ENCODE measurements around the gene MFSD12. TPM values are rescaled to one million over a fixed set of nuclear protein-coding genes. Genes with fewer than 3 reads are reported as not detected.

MFSD12 gene
- total RNA-seq, 1 experiment from 2014 or later = 132 TPM

DNA sequence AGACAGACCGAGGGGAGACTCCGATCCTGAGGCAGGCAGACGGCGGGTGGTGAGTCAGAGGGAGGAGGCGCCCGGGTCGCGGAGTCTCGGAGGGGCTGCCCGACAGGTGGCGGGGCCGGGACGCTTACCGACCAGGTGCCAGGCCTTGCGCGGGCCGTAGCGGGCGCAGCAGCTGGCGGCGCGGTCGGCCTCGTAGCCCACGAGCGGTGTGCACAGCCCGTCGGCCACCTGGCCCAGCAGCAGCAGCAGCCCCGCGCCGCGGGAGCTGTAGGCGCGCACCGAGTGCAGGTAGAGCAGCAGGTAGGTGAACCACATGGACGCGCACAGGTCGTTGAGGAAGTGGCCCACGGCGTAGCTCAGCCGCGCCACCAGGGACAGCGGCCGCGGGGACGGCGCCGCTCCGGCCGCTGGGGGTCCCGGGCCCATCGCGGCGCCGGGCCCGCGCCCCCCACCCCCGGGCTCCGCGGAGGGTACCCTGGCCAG, 367 bp downstream of the MFSD12 start:
- Histone ChIP-seq H3K4me3 (peak overlapping the region; percentile 98), H3K27me3 (replicated peaks) (no peaks in the 10 kb centered on the region), H3K4me1 (replicated peaks) (peaks cover 52% of the 10 kb centered on the region), H3K36me3 (peaks cover 37% of the 10 kb centered on the region), H3K27ac (peak overlapping the region; percentile 13; the same call in 1 of the 2 replicates), H3K9me3 (replicated peaks) (peaks cover 4% of the 10 kb centered on the region)
- DNase-seq (ENCODE audit: low read depth in 1 of 2, low spot score in 2 of 2) = peak; percentile 45 to 65

DNA sequence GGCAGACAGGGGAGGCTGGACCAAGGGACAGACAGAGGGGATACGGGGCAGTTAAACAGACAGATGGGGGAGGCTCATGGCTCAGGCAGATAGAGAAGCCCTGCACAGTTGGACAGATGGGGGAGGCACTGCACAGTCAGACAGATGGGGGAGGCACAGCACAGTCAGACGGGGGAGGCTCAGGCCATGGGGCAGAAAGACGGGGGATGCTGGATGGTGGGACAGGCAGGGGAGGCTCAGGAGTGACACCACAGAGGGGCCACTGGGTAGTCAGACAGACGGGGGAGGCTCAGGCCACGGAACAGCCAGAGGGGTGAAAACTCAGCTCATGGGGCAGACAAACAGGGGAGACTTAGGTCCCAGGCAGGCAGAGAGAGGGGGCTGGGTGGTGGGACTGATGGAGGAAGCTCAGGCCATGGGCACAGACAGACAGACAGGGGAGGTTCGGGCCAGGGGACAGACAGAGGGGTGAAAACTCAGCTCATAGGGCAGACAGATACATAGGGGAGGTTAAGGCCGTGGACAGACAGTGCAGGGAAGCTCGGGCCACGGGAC, 886 bp downstream of the MFSD12 start:
- H3K9me3 ChIP-seq (replicated peaks) = peaks cover 4% of the 10 kb centered on the region
- peaks cover 40% of the 10 kb centered on the region for H3K36me3 ChIP-seq
- peaks cover 47% of the 10 kb centered on the region for H3K4me1 ChIP-seq (replicated peaks)
- peak overlapping the region; percentile 13; the same call in 1 of the 2 replicates for H3K27ac ChIP-seq
- peak in 1 of 2 experiments; percentile 43 for DNase-seq (ENCODE audit: low read depth in 1 of 2, low spot score in 2 of 2)
- H3K4me3 ChIP-seq = peak overlapping the region; percentile 98
- no peaks in the 10 kb centered on the region for H3K27me3 ChIP-seq (replicated peaks)

DNA sequence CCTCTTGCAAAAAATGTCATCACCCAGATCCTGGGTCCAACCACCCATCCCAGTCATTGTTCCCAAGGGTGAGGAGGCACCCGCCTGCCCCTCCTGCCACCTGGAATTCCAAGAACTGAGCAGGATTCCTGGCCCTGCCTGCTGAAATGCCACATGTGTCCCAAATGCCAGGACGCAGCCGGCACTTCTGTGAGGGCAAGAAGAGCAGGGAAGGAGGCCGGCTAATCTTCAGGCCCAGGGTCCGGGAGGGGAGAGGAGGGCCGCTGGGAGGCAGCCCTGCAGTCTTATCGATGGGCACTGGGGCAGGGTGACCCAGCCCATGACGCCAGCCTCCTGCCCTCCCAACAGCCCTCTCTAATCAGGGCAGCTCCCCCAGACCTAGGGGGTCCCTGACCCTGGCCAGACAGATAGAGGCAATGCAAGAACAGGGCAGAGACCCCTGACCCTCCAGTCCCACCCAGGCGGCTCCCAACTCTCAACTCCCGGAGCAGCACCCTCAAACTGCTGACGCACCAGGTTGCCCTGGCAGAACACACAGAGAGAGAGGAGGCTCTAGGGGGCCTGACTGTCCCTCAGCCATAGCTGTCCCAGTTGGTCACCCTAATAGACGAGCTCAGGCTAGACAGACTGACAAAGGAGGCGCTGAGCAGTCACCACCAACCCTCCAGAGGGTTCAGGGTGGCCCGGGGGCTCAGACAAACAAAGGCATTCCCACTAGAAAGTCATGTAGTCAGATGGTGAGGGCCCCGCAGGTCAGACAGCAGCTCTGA, 1.5 kb downstream of the MFSD12 start:
- Histone ChIP-seq H3K9me3 (replicated peaks) (peaks cover 4% of the 10 kb centered on the region), H3K4me3 (peak overlapping the region; percentile 98), H3K36me3 (peaks cover 46% of the 10 kb centered on the region), H3K4me1 (replicated peaks) (peaks cover 47% of the 10 kb centered on the region), H3K27ac (no peak overlapping the region), H3K27me3 (replicated peaks) (no peaks in the 10 kb centered on the region)
- peak in 1 of 2 experiments; percentile 45 for DNase-seq (ENCODE audit: low read depth in 1 of 2, low spot score in 2 of 2)

DNA sequence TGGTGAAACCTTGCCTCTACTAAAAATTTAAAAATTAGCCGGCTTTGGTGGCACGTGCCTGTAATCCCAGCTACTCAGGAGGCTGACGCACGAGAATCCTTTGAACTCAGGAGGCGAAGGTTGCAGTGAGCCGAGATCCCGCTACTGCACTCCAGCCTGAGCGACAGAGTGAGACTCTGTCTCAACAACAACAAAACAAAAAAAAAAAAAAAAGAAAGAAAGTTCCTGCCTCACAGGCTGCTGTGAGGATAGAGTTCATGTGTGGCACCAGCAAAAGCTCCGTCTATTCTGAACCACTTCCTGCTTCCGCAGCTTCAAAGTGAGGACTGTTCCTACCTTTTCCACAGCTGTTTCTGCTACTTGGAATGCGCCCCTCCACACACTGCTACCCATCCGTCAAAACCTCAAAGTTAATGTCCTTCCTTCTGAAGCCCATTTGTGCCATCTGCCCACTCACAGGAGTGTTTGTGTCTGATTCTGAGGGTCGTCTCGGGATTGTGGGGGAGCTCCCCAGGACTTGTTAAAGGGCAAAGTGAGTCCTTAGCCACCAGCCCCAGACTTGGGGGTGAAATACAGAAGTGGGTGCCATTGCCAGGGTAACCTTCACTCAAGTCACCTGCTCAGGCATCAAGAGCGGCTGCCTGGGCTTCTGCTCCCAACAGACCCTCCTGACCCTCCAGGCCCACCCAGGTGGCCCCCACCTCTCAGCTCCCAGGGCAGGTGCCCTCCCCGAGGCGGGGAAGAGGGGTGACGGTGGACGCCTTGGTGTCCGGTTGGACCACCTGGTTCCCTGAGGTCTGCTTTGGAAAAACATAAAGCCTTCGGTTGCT, 2.9 kb downstream of the MFSD12 start:
- DNase-seq (ENCODE audit: low read depth in 1 of 2, low spot score in 2 of 2) = no peak
- H3K9me3 ChIP-seq (replicated peaks) = peaks cover 4% of the 10 kb centered on the region
- peaks cover 57% of the 10 kb centered on the region for H3K36me3 ChIP-seq
- no peak overlapping the region for H3K4me3 ChIP-seq
- no peaks in the 10 kb centered on the region for H3K27me3 ChIP-seq (replicated peaks)
- H3K4me1 ChIP-seq (replicated peaks) = peaks cover 47% of the 10 kb centered on the region
- no peak overlapping the region for H3K27ac ChIP-seq

DNA sequence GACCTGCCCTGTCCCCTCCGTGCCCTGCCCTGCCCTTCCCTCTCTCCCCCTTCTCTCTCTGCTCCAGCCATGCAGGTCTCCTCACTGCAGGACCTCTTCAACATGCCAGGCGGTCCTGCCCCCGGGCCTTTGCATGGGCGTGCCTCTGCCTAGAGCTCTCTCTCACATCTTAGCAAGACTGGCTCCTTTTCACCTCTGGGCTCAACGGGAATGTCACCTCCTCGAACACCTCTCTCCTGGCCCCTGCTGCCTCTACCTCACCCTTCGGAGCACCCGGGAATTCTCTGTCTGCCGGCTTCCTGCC, 5.6 kb downstream of the MFSD12 start:
- Histone ChIP-seq H3K4me3 (no peak overlapping the region), H3K36me3 (peaks cover 76% of the 10 kb centered on the region), H3K9me3 (replicated peaks) (no peaks in the 10 kb centered on the region), H3K4me1 (replicated peaks) (peaks cover 35% of the 10 kb centered on the region), H3K27me3 (replicated peaks) (no peaks in the 10 kb centered on the region), H3K27ac (no peak overlapping the region)
- DNase-seq (ENCODE audit: low read depth in 1 of 2, low spot score in 2 of 2) = no peak

DNA sequence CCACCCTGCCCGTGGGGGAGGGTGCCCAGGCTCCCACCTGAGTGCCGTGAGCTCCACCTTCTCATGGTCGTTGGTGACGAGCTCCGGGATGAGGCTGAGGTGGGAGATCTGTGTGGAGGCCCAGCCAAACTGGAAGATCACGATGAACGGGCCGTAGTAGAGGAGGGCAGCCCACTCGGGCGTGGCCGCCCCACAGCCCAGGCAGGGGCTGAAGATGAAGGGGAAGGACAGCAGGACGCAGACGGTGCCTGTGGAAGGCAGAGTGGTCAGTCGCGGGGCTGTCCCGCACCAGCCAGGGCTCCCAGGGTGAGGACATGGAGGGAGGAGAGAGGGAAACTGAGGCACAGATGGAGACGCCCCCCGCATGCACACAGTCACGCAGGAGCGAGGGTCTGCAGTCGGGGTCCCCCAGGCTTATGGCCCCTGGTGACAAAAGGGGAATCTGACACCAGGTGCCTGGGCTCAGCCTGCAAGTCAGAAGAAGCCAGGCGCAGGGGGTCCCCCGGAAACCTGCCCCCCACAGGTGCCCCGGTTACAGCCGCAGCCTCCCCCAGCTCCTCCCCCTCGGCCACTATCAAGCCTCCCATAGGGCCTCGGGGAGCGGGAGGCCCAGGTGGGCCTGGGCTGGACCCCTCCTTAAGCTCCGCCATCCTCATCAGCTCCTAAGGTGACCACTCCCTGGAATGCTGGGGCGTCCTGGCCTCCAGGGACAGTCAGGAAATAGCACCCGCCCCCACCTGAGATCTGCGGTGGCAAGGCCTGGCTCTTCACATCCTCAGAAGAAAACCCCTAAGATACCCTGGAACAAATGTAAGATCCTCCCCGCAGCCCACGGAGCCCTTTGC, 6.2 kb downstream of the MFSD12 start:
- Histone ChIP-seq H3K36me3 (peaks cover 76% of the 10 kb centered on the region), H3K9me3 (replicated peaks) (no peaks in the 10 kb centered on the region), H3K27ac (no peak overlapping the region), H3K4me1 (replicated peaks) (peaks cover 30% of the 10 kb centered on the region), H3K4me3 (no peak overlapping the region), H3K27me3 (replicated peaks) (no peaks in the 10 kb centered on the region)
- DNase-seq (ENCODE audit: low read depth in 1 of 2, low spot score in 2 of 2) = peak in 1 of 2 experiments; percentile 43

DNA sequence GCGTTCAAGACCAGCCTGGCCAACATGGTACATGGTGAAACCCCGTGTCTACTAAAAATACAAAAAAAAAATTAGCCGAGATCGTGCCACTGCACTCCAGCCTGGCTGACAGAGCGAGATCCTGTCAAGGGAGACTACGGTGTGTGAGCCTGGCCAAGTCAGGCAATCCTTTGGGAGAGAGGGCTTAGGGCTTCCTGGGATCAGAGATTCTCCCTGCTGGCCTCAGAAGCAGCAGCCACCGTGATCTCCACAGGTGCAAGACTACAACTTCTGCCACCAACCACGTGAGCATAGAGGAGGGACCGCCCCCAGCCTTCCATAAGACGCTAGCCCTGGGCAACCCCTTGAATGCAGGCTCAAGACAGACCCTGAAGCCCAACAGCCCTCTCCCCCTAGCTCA, 7.6 kb downstream of the MFSD12 start:
- H3K27me3 ChIP-seq (replicated peaks) = no peaks in the 10 kb centered on the region
- H3K27ac ChIP-seq = no peak overlapping the region
- H3K4me1 ChIP-seq (replicated peaks) = peaks cover 16% of the 10 kb centered on the region
- H3K4me3 ChIP-seq = no peak overlapping the region
- DNase-seq (ENCODE audit: low read depth in 1 of 2, low spot score in 2 of 2) = no peak
- H3K36me3 ChIP-seq = peaks cover 80% of the 10 kb centered on the region
- H3K9me3 ChIP-seq (replicated peaks) = no peaks in the 10 kb centered on the region

DNA sequence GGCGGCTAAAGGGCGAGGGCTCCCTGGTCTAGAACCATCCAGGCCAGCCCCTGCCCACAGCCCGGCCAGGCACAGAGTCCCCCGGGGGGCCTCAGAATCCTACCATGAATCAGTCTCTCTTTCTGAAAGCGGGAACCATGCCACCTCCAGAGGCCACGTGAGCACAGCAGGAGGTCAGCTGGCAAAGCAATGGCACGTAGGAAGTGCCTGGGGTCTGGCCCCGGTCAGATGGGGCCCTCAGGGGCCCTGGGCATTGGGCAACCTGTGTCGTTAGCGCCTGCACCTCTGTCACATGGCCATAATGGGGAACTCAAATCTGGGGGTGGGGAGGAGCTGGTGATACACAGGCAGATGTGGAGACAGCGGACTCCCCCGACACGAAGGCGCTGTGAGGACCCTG, 8.8 kb downstream of the MFSD12 start:
- Histone ChIP-seq H3K4me1 (replicated peaks) (peaks cover 12% of the 10 kb centered on the region), H3K27me3 (replicated peaks) (no peaks in the 10 kb centered on the region), H3K4me3 (no peak overlapping the region), H3K36me3 (peaks cover 87% of the 10 kb centered on the region), H3K9me3 (replicated peaks) (no peaks in the 10 kb centered on the region), H3K27ac (no peak overlapping the region)
- DNase-seq (ENCODE audit: low read depth in 1 of 2, low spot score in 2 of 2) = no peak

DNA sequence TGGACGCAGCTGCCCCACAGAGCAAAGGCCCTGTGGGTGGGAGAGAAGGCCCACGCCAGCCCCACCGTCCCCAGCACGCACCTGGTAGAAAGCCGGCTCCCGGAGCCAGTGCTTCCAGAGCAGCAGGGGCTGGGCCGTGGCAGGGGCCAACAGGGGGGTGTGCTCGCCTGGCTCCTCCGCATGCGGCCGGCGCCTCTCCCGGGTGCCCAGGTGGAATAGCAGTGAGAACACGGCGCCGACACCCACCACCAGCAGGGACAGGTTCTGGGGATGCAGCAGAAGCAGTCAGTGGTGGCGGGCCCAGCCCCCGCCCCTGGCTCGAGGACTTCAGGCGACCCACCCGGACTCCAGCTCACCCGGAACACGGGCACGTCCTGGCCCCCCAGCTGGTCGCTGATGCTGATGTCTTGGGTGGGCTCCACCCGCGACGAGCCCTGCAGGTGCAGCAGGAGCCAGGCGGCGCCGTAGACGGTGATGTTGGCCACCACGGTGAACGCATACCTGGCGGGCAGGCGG, 9.6 kb downstream of the MFSD12 start:
- H3K36me3 ChIP-seq = peaks cover 88% of the 10 kb centered on the region

DNA sequence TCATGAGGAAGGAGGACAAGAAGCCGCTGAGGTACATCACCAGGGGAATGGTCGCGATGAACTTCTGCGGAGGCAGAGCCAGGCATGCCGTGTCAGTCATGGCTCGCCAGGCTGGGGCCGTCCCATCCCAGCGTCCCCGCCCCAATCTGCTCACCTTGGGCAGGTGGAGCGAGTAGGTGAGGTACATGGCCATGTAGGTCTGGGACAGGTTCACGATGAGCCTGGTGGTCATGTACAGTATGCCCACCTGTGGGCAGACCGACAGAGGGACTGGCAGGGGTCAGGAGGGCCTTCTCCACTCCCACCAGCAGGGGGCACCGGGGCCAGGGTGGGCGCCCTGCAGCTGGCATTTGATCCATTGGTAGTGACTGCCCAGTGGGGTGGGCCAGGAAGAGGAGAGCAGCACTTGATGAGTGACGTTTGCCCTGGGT, 10.1 kb downstream of the MFSD12 start:
- H3K27ac ChIP-seq = no peak overlapping the region
- H3K4me1 ChIP-seq (replicated peaks) = peaks cover 3% of the 10 kb centered on the region; the same call in 1 of the 2 replicates
- H3K4me3 ChIP-seq = no peak overlapping the region
- no peaks in the 10 kb centered on the region for H3K9me3 ChIP-seq (replicated peaks)
- DNase-seq (ENCODE audit: low read depth in 1 of 2, low spot score in 2 of 2) = no peak
- peaks cover 89% of the 10 kb centered on the region for H3K36me3 ChIP-seq
- no peaks in the 10 kb centered on the region for H3K27me3 ChIP-seq (replicated peaks)

More for the DNA sequence above, 9.6 kb downstream of the MFSD12 start:
- no peaks in the 10 kb centered on the region for H3K27me3 ChIP-seq (replicated peaks)
- no peak for DNase-seq (ENCODE audit: low read depth in 1 of 2, low spot score in 2 of 2)
- no peaks in the 10 kb centered on the region for H3K9me3 ChIP-seq (replicated peaks)
- no peak overlapping the region for H3K27ac ChIP-seq
- H3K4me3 ChIP-seq = no peak overlapping the region
- peaks cover 7% of the 10 kb centered on the region for H3K4me1 ChIP-seq (replicated peaks)

DNA sequence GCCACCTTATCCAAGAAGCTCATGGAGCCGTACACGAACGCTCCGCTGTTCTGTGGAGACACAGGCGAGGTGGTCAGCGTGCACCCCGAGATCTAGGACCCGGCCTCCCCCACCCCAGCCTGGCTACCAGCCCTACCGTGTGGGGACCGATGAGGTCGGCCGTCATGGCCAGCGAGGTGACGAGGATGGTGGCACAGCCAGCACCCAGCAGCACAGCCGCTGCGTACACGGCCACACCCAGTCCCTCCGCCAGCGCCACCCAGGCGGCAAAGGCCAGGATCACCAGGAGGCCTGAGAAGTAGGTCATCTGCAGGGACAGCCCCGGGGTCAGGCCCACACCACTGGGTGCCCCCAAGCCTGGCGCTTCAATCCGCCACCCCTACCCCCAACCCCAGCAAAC, 11.3 kb downstream of the MFSD12 start:
- H3K9me3 ChIP-seq (replicated peaks) = no peaks in the 10 kb centered on the region
- peaks cover 3% of the 10 kb centered on the region; the same call in 1 of the 2 replicates for H3K4me1 ChIP-seq (replicated peaks)
- peaks cover 83% of the 10 kb centered on the region for H3K36me3 ChIP-seq
- H3K4me3 ChIP-seq = no peak overlapping the region
- H3K27ac ChIP-seq = no peak overlapping the region
- DNase-seq (ENCODE audit: low read depth in 1 of 2, low spot score in 2 of 2) = no peak
- H3K27me3 ChIP-seq (replicated peaks) = no peaks in the 10 kb centered on the region

DNA sequence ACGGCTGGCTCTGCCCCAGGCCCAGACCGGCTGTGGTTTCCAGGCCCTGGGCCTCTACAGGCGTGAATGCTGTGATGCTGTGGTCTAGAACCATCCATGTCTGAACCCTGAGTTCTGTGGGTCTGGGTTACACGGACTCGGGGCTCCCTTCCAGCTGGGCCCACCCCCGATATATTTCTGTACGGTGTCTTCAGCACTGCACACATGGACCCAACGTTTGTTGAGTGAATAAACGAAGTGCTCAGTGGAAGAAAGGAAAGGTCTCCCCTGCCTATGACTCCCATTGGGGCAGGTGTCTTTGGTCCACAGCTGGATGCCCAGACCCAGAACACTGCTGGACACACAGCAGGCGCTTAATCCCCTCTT, 11.7 kb downstream of the MFSD12 start:
- no peak overlapping the region for H3K4me3 ChIP-seq
- H3K27me3 ChIP-seq (replicated peaks) = no peaks in the 10 kb centered on the region
- H3K4me1 ChIP-seq (replicated peaks) = peaks cover 3% of the 10 kb centered on the region; the same call in 1 of the 2 replicates
- peaks cover 79% of the 10 kb centered on the region for H3K36me3 ChIP-seq
- no peaks in the 10 kb centered on the region for H3K9me3 ChIP-seq (replicated peaks)
- H3K27ac ChIP-seq = no peak overlapping the region
- DNase-seq (ENCODE audit: low read depth in 1 of 2, low spot score in 2 of 2) = no peak
